Loucy (cell line): ENCODE data around the gene SNIP1.

ENCODE experiments used
- H2AFZ ChIP-seq: fragments of 200-600 bp; sonication (generic); 2 replicates; pipeline ENCODE4 v1.6.0; 2016; ENCODE audit warnings: antibody characterized with exemption, mild to moderate bottlenecking, low read length, moderate library complexity
- H3F3A ChIP-seq: fragments of 200-600 bp; 2 replicates; pipeline ENCODE4 v1.6.0; 2016; ENCODE audit warnings: antibody characterized with exemption, low read depth, mild to moderate bottlenecking
- H3K27me3 ChIP-seq: fragments of 200-600 bp; sonication (generic); 2 replicates; pipeline ENCODE4 v1.6.1; 2014; ENCODE audit warnings: low read length, mild to moderate bottlenecking; ENCODE audit not compliant: insufficient read depth, poor library complexity, severe bottlenecking
- H3K36me3 ChIP-seq: fragments of 200-600 bp; sonication (generic); 2 replicates; pipeline ENCODE4 v1.6.1; 2016; ENCODE audit warnings: low read length; ENCODE audit not compliant: insufficient read depth
- H3K4me1 ChIP-seq: fragments of 200-600 bp; sonication (generic); 2 replicates; pipeline ENCODE4 v1.5.1; 2014; ENCODE audit warnings: low read length, mild to moderate bottlenecking; ENCODE audit not compliant: insufficient read depth, poor library complexity, severe bottlenecking
- H3K4me2 ChIP-seq: fragments of 200-600 bp; sonication (generic); 2 replicates; pipeline ENCODE4 v1.6.0; 2014; ENCODE audit warnings: antibody characterized with exemption, low read length, low read depth, mild to moderate bottlenecking; ENCODE audit not compliant: poor library complexity, severe bottlenecking
- H3K4me3 ChIP-seq: fragments of 200-600 bp; sonication (generic); 2 replicates; pipeline ENCODE4 v1.5.1; 2014; ENCODE audit warnings: low read length, mild to moderate bottlenecking, mixed read lengths; ENCODE audit not compliant: poor library complexity, severe bottlenecking
- H3K79me2 ChIP-seq: fragments of 200-600 bp; sonication (generic); 2 replicates; pipeline ENCODE4 v1.6.1; 2014; ENCODE audit warnings: low read length; ENCODE audit not compliant: insufficient read depth
- H3K9ac ChIP-seq: fragments of 200-600 bp; sonication (generic); 2 replicates; pipeline ENCODE4 v1.6.0; 2014; ENCODE audit warnings: mild to moderate bottlenecking, low read depth, low read length, moderate library complexity; ENCODE audit not compliant: poor library complexity, severe bottlenecking
- H3K9me2 ChIP-seq: fragments of 200-600 bp; sonication (generic); replicated peaks from 2 replicates; pipeline ENCODE4 v1.6.1; 2016; ENCODE audit warnings: low read depth, low read length, mixed read lengths
- H3K9me3 ChIP-seq: fragments of 200-600 bp; sonication (generic); 2 replicates; pipeline ENCODE4 v1.6.1; 2014; ENCODE audit warnings: mild to moderate bottlenecking, antibody characterized with exemption, low read length, low read depth; ENCODE audit not compliant: insufficient read depth
- H4K20me1 ChIP-seq: fragments of 200-600 bp; sonication (generic); 2 replicates; pipeline ENCODE4 v1.6.0; 2014; ENCODE audit warnings: antibody characterized with exemption, low read length, mild to moderate bottlenecking; ENCODE audit not compliant: insufficient read depth, poor library complexity, severe bottlenecking
- CTCF ChIP-seq: fragments of 200-600 bp; sonication (generic); conservative IDR thresholded peaks from 2 replicates; pipeline ENCODE4 v1.5.1; 2014; ENCODE audit warnings: mild to moderate bottlenecking, antibody characterized with exemption, low read length
- EZH2phosphoT487 ChIP-seq: fragments of 200-600 bp; IDR thresholded peaks from 2 replicates; pipeline ENCODE4 v1.6.1; 2018; ENCODE audit warnings: antibody characterized with exemption, mild to moderate bottlenecking, moderate library complexity, borderline replicate concordance

The SNIP1 gene

GRCh38 chr1:37486680-37487618 lies 67.1 kb downstream of the SNIP1 start:
- H3F3A ChIP-seq: no peaks in the 10 kb centered on the region
- H3K4me3 ChIP-seq: no peak overlapping the region
- no peaks in the 10 kb centered on the region for H3K9me3 ChIP-seq
- peaks cover 5% of the 10 kb centered on the region for H3K4me1 ChIP-seq
- peaks cover 48% of the 10 kb centered on the region; the same call in 1 of the 2 replicates for H3K36me3 ChIP-seq
- no peaks in the 10 kb centered on the region for H3K9me2 ChIP-seq
- H3K4me2 ChIP-seq: no peak overlapping the region
- no peak overlapping the region for H2AFZ ChIP-seq
- no peaks in the 10 kb centered on the region for H3K79me2 ChIP-seq
- H3K27me3 ChIP-seq: no peaks in the 10 kb centered on the region
- TF ChIP-seq EZH2phosphoT487 (no peak), CTCF (peak; percentile 97)
- no peaks in the 10 kb centered on the region for H4K20me1 ChIP-seq
- no peak overlapping the region for H3K9ac ChIP-seq

GRCh38 chr1:37485902-37486679 lies 68.0 kb downstream of the SNIP1 start:
- no peak overlapping the region for H3K9ac ChIP-seq

More at GRCh38 chr1:37485902-37486679, 68.0 kb downstream of the SNIP1 start:
- Histone ChIP-seq H3K79me2 (peaks cover 8% of the 10 kb centered on the region; the same call in 1 of the 2 replicates), H3K4me1 (peaks cover 5% of the 10 kb centered on the region), H3K36me3 (peaks cover 53% of the 10 kb centered on the region; the same call in 1 of the 2 replicates), H2AFZ (no peak overlapping the region), H3F3A (no peaks in the 10 kb centered on the region), H3K9me2 (no peaks in the 10 kb centered on the region), H4K20me1 (peaks cover 5% of the 10 kb centered on the region), H3K9me3 (no peaks in the 10 kb centered on the region), H3K27me3 (no peaks in the 10 kb centered on the region), H3K4me3 (no peak overlapping the region), H3K4me2 (no peak overlapping the region)
- TF ChIP-seq CTCF (no peak), EZH2phosphoT487 (no peak)
